UCSD-AML1 (cell line): ENCODE results near the gene ENPP6.

Experiments used
- DNase-seq: peaks from one replicate; lab custom pipeline; 2025; ENCODE audit not compliant: unreplicated experiment; lab: John Stamatoyannopoulos, UW

ENPP6 gene

GRCh38 chr4:184217634-184218033 is at the start of gene ENPP6:
Gene ENPP6 (minus strand): TSS chr4:184217873. CDS start chr4:184217819, 54 bp downstream.
- no peak for DNase-seq

GRCh38 chr4:184267206-184267608 is 49.5 kb upstream of the ENPP6 start:
- no peak for DNase-seq

- DNase-seq: peak; percentile 18
Observed at GRCh38 chr4:184265546-184266351, 48.1 kb upstream of the ENPP6 start.

DNA sequence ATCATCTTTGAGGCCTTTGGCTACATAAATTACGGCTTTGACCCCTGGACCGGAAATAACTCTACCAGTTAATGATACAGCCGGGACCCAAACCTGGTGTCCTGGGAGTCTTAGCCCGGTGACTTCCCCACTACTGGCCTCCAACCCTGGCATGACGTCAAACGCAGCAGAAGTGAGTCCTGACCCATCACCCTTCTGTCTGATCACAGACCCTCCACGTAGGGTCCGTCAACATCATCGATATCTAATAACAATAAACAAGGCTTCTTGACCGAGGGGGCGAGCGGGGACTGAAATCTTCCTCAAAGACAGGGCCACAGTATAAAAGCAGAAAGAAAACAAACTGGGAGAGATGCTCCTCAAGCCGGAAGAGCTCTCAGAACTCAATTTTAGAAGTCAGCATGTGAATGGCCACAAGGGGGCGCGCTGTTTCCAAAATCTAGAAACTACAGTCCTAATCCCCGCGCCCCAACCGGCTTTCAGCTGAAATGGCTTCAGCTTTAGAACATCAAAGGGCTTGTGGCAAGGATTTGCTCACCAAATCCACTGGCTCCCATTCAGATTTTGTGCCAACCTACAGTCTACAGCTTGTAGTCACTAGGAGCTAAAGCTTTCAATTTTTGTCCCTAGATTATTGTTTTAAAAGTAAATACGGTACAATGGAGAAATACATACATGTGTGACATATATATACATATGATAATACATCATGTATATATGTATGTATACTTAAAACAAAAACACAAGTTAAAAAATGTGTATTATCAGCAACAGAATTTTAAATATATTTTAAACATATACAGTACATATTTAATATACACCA is 46.4 kb upstream of the ENPP6 start:
- DNase-seq: peak; percentile 89

GRCh38 chr4:184263461-184263860 is 45.8 kb upstream of the ENPP6 start:
- no peak for DNase-seq

DNA sequence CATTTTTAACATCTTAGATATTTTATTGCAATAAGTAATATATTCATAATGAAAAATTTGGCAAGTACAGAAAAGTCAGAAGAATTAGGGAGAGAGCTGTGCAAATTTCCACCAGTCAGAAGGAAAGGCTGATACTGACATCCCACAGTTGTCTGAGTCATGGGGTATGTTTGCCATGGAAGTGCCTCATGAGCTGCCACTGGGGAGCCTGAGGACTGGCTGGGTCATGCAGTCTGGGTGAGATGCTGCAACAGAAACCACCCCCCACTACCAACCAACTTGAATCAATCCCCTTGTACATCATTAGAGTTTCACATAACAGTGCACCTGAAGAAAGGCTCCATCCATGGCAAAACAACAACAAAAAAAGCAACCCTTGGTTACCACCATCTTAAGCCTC is 45.2 kb upstream of the ENPP6 start:
- DNase-seq: no peak

DNA sequence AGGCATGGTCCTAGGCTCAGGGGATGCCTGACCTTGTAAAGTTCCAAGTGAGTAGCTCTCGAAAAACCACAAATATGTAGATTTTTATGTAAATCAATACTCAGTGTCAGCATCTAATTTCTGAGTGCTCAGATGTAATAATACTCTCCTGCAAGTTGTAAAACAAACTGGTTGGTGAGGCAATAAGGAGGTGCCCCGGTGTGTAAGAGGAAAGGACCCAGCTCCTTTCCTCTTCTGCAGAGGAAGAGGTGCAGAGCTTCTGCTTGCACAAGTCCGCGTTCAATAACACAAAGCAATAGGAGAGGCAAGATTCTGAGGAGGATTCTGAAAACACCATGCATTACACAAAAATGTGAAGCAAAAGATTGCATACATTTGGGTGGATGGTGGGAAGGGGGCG is 43.6 kb upstream of the ENPP6 start:
- DNase-seq: no peak

DNA sequence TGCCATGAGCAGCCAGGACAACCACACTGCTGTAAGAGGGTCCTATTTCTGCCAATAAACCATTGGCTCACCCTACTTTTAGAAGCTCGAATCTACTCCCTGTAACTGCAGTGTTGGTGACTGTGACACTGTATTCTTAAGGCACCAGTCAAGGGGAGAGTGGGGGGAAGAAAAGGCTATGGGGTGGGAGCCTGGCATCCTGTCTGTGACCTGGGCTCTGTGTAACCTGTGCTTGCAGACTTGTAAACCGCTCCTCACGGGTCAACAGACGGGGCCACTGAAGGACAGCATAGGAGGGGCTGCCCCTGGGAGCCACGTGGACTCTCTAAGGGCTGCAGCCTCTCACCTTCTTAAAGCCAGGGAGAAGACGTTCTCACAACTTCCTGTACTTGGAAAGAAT is 42.2 kb upstream of the ENPP6 start:
- no peak for DNase-seq

- no peak for DNase-seq
Observed at GRCh38 chr4:184259081-184259480, 41.4 kb upstream of the ENPP6 start.

DNA sequence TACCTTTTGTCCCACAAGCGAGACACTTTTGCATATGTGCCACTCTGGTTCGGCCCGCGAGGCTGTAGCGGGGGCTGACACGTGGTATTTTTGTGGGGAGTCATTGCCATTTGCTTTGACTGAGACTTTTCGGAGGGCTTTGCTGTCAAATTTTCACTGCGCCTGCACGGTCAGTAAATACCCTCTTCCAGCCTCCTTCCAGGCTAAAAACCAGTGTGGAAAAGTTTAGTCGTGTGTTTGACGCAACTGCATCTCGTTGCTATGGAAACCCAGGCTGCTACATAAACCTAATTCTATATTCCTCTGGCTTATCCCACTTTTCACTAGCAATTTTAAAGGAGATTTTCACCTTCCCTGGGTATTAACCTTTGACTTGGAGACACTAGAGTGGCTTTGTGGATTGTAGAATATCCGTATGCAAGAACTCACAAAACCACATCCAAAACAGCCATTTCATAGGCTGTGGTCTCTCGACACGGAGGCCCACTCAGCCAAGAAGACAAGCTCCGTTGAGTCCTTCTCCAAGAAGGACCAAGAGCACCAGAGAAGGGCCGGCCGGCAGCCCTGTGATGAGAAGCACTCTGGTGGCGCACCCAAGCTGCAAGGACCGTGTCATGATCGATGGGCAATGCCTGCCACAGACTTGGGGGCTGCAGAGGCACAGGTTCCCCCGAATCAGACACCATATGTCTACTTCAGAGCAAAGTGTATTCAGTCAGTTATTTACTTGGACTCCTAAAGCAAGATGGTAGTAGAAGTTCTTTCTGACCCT is 38.4 kb upstream of the ENPP6 start:
- no peak for DNase-seq

- DNase-seq: no peak
Observed at GRCh38 chr4:184255361-184255760, 37.7 kb upstream of the ENPP6 start.

DNA sequence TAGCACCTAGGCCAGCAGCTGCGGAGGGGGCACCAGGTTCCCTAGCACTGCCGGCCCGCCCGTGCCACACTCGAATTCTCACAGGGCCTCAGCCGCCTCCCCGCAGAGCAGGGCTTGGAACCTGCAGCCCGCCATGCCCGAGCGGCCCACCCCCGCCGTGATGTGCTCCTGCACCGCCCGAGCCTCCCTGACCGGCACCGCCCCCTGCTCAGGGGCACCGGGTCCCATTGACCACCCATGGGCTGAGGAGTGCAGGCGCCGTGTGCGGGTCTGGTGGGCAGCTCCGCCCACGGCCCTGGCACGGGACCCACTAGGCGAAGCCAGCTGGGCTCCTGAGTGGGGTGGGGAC is 35.4 kb upstream of the ENPP6 start:
- DNase-seq: no peak

- no peak for DNase-seq
Observed at GRCh38 chr4:184252136-184253071, 34.7 kb upstream of the ENPP6 start.

GRCh38 chr4:184251670-184251980 is 34.0 kb upstream of the ENPP6 start:
- DNase-seq: no peak

GRCh38 chr4:184250795-184251669 is 33.4 kb upstream of the ENPP6 start:
- DNase-seq: no peak

DNA sequence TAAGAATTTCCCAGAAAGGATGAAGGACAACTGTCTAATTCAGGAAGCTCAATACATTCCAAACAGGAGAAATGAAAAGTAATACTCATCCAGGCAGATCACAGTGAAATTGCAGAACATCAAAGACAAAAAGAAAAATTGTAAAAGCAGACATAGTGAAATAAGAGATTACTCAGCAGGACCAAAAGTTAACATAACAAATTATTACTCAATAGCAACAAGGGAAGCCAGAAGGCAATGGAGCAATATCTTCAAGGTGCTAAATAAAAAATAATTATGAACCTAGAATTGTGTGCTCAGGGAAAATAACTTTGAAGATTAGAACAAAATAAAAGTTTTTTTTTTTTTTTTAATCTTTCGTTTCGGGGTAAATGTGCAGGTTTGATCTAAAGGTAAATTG is 30.5 kb upstream of the ENPP6 start:
- no peak for DNase-seq

DNA sequence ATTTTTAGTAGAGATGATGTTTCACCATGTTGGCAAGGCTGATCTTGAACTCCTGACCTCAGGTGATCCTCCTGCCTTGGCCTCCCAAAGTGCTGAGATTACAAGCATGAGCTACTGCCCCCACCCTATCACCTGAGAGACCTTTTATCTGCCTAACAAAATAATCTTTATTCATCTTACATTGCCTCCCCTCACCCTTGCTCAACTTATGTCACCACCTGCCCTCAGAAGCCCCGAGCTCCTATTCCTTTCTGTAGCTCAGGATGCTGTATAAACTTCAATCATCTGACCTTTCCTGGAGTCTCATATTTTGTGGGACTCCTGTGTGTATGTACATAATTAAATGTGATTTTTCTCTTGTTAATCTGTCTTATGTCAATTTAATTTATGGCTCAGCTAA is 29.7 kb upstream of the ENPP6 start:
- DNase-seq: no peak

- DNase-seq: no peak
Observed at GRCh38 chr4:184246426-184246825, 28.8 kb upstream of the ENPP6 start.

DNA sequence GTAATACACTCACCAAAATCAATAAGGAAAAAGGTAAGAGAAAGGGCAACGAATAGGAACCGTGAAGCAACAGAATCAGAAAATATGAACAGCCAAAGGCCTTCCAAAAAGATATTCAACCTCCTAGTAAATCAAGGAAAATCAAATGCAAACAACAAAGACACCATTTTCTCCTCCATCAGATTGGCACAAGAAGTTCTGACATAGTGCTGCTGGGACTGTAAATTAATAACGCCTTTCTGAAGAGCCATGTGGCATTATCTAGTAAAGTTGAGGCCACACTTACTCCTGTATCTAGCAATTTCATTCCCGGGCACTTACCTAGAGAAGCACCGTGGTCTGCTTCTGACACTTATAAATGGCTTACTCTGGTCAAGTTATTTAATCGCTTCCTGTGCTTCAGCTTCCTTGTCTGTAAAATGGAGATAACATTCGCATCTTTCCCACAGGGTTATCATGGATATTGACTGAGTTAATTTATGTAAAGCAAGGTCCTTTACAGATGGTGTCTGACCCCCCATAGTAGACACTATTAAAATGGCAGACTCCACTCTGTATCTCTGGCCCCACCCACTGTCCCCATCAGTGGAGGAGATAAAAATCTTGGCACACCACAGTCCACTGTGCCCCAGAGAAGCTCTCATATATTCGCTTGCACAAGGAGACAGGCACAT is 20.5 kb upstream of the ENPP6 start:
- no peak for DNase-seq
